Suprapubic skin (tissue), 4 donors: ENCODE measurements around the gene PPP3R1.

ENCODE experiments used
- EP300 ChIP-seq: sonication (generic); formaldehyde crosslinking; IDR thresholded peaks from one replicate; pipeline ENCODE4 v1.6.1; 2017; ENCODE audit warnings: antibody characterized with exemption
- POLR2AphosphoS5 ChIP-seq, 3 donors: sonication (generic); formaldehyde crosslinking; IDR thresholded peaks; one replicate each; pipeline ENCODE4 v1.6.1; 2017; ENCODE audit warnings: antibody characterized with exemption in 3 of 3
- TF ChIP-seq, protein P1 (sequence below), 2 donors: fragments of 200-600 bp in 1 of 2; fragments of 450-650 bp in 1 of 2; sonication (generic) in 1 of 2; IDR thresholded peaks; one replicate each; pipeline ENCODE4 v1.5.1; 2016 to 2019; ENCODE audit warnings: antibody characterized with exemption in 2 of 2, mild to moderate bottlenecking in 1 of 2, moderate library complexity in 1 of 2

DNA sequence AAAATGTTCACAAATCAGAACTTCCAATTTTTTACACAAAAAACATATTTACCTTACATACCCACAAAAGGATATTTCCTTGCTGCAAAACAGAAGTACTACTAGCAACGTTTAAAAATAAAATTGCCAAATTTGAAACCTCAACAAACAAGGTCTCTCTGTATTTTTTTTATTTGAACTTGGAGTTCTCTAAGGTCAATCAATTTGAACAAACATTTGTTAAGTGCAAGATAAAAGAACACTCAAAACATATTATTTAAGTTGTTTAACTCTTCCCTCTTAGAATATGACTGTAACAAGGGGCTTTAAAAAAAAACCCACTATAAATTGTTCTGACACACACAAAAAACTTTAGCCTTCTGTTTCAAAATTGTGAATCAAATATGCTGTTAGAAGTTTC is 65.0 kb downstream of the PPP3R1 start:
- TF ChIP-seq, protein P1, sequence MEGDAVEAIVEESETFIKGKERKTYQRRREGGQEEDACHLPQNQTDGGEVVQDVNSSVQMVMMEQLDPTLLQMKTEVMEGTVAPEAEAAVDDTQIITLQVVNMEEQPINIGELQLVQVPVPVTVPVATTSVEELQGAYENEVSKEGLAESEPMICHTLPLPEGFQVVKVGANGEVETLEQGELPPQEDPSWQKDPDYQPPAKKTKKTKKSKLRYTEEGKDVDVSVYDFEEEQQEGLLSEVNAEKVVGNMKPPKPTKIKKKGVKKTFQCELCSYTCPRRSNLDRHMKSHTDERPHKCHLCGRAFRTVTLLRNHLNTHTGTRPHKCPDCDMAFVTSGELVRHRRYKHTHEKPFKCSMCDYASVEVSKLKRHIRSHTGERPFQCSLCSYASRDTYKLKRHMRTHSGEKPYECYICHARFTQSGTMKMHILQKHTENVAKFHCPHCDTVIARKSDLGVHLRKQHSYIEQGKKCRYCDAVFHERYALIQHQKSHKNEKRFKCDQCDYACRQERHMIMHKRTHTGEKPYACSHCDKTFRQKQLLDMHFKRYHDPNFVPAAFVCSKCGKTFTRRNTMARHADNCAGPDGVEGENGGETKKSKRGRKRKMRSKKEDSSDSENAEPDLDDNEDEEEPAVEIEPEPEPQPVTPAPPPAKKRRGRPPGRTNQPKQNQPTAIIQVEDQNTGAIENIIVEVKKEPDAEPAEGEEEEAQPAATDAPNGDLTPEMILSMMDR (IDR thresholded peaks at IDR 0.05): no peak
- no peak for TF ChIP-seq EP300
- TF ChIP-seq POLR2AphosphoS5 (IDR thresholded peaks at IDR 0.05): no peak
